Measurements from ENCODE around the gene RCAN2. TPM values are rescaled to one million over a fixed set of nuclear protein-coding genes. Genes with fewer than 3 reads are reported as not detected.

The RCAN2 gene
- total and polyA plus RNA-seq, 9 of the 15 experiments (the other 6 are each of a cell fraction or from before 2014, with no cell fraction given), result 0.04 TPM; not detected in 8

GRCh38 chr6:46437671-46438221, 53.5 kb downstream of the RCAN2 start (continued):
- TF ChIP-seq THAP7 (CRISPR knock-in tag; IDR thresholded peaks at IDR 0.05) (no peak), HCFC1 (IDR thresholded peaks at IDR 0.05; ENCODE audit: low read depth, low read length) (no peak), RBFOX2 (IDR thresholded peaks at IDR 0.05; ENCODE audit: low read depth, low read length) (no peak), TAF9B (IDR thresholded peaks at IDR 0.05; ENCODE audit: partially characterized antibody) (no peak), PHB (CRISPR knock-in tag; IDR thresholded peaks at IDR 0.05) (no peak), COPS2 (conservative IDR thresholded peaks at IDR 0.05) (no peak), ZNF561 (CRISPR knock-in tag; conservative IDR thresholded peaks at IDR 0.05) (no peak), SFPQ (IDR thresholded peaks at IDR 0.05; ENCODE audit: low read depth, low read length) (no peak), KDM2B (CRISPR knock-in tag; IDR thresholded peaks at IDR 0.05) (no peak), RFX7 (CRISPR knock-in tag; IDR thresholded peaks at IDR 0.05) (no peak), RAD51 (IDR thresholded peaks at IDR 0.05; ENCODE audit: borderline replicate concordance, low read depth) (no peak), CCAR2 (IDR thresholded peaks at IDR 0.05; ENCODE audit: low read depth, low read length) (no peak), UBTF (IDR thresholded peaks at IDR 0.05; ENCODE audit: borderline replicate concordance in 1 of 2, low read depth in 2 of 2, low read length in 2 of 2) (no peak), POLR2B (IDR thresholded peaks at IDR 0.05; ENCODE audit: low read depth, partially characterized antibody) (no peak), TCF7L2 (IDR thresholded peaks at IDR 0.05; ENCODE audit: low read depth, low read length) (no peak), ZNF444 (CRISPR knock-in tag; IDR thresholded peaks at IDR 0.05) (no peak), RBM25 (IDR thresholded peaks at IDR 0.05; ENCODE audit: low read depth, low read length, severe bottlenecking) (no peak), RUNX1 (IDR thresholded peaks at IDR 0.05; ENCODE audit: low read depth) (no peak), ZNF41 (CRISPR knock-in tag; conservative IDR thresholded peaks at IDR 0.05) (no peak), ZBTB12 (CRISPR knock-in tag; IDR thresholded peaks at IDR 0.05) (no peak), BDP1 (IDR thresholded peaks at IDR 0.05; ENCODE audit: insufficient read depth, insufficient read length) (no peak), PML (IDR thresholded peaks at IDR 0.05; ENCODE audit: low read length) (no peak), NUFIP1 (IDR thresholded peaks at IDR 0.05; ENCODE audit: partially characterized antibody) (no peak), ETS1 (conservative IDR thresholded peaks at IDR 0.05; ENCODE audit: control insufficient read depth, low read depth, low read length) (no peak)

All from K562 (cell line).